ENCODE results near the gene CAMK2D.

CAMK2D gene

GRCh38 chr4:113434247-113434587 is 327.3 kb downstream of the CAMK2D start:
- H3K9me3 ChIP-seq (ENCODE audit: insufficient read depth, low read length, severe bottlenecking) = no peaks in the 10 kb centered on the region

DNA sequence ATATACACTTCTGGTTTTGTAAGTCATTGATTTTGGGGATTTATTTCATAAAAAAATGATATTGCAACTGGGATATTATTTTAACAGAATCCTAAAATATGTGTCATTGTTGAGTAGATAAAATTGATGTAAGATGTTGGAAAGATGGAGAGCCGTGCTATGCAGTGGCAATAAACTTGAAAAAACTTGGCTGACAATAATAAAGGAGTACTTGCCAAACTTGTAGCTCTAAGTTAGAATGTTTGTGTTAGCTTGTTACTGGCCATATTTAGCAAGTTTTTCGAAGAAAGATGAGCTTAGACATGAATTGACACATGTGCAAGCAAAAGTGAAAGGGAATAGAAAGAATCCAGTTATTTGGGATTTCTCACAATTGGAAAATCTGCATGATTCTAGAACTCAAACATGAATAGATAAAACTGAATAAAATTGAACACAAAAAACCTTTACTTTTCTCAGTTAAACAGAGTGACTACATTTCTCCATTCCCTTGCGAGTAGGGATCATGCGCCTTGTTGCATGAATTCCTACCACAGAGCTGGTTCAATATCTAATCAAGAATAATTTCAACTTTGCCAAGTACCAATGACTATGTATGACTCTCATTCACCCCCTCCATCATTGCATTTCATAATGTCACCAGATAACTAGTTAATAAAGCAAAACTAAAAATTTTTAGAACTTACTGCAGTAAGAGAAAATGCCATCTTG is 327.8 kb downstream of the CAMK2D start:
- no peaks in the 10 kb centered on the region for H3K79me2 ChIP-seq (ENCODE audit: insufficient read depth, low read length)
- H3K4me3 ChIP-seq (ENCODE audit: low read depth in 1 of 2, low read length in 2 of 2) = no peak overlapping the region
- peaks cover 11% of the 10 kb centered on the region for H3K4me1 ChIP-seq (ENCODE audit: insufficient read depth, low read length)
- no peak for TF ChIP-seq CTCF (IDR thresholded peaks at IDR 0.05; ENCODE audit: borderline replicate concordance, extremely low read depth, low read length, poor library complexity, severe bottlenecking)
- TF ChIP-seq EZH2 (IDR thresholded peaks at IDR 0.05; ENCODE audit: borderline replicate concordance, low read depth, low read length, severe bottlenecking) = no peak
- H3K27ac ChIP-seq (ENCODE audit: low read length) = no peak overlapping the region
- H3K9me3 ChIP-seq (ENCODE audit: insufficient read depth, low read length, severe bottlenecking) = no peaks in the 10 kb centered on the region
- DNase-seq = no peak
- no peak overlapping the region for H3K4me2 ChIP-seq (ENCODE audit: insufficient read depth, low read length)
- ATAC-seq (ENCODE audit: insufficient read depth, low read depth) = no peak
- no peak overlapping the region for H3K9ac ChIP-seq (ENCODE audit: low read depth, low read length)
- no peaks in the 10 kb centered on the region for H3K27me3 ChIP-seq (ENCODE audit: insufficient read depth, low read length, poor library complexity)
- H3K36me3 ChIP-seq (ENCODE audit: insufficient read depth, low read length) = no peaks in the 10 kb centered on the region
- no peaks in the 10 kb centered on the region for H4K20me1 ChIP-seq (ENCODE audit: insufficient read depth, low read length)
- H2AFZ ChIP-seq (ENCODE audit: low read depth, low read length) = no peak overlapping the region

More at GRCh38 chr4:113434247-113434587, 327.3 kb downstream of the CAMK2D start:
- Histone ChIP-seq H3K27ac (ENCODE audit: low read length) (no peak overlapping the region), H3K27me3 (ENCODE audit: insufficient read depth, low read length, poor library complexity) (no peaks in the 10 kb centered on the region), H3K9ac (ENCODE audit: low read depth, low read length) (no peak overlapping the region), H3K4me3 (ENCODE audit: low read depth in 1 of 2, low read length in 2 of 2) (no peak overlapping the region), H4K20me1 (ENCODE audit: insufficient read depth, low read length) (no peaks in the 10 kb centered on the region), H3K36me3 (ENCODE audit: insufficient read depth, low read length) (no peaks in the 10 kb centered on the region), H2AFZ (ENCODE audit: low read depth, low read length) (no peak overlapping the region), H3K79me2 (ENCODE audit: insufficient read depth, low read length) (no peaks in the 10 kb centered on the region), H3K4me2 (ENCODE audit: insufficient read depth, low read length) (no peak overlapping the region), H3K4me1 (ENCODE audit: insufficient read depth, low read length) (peaks cover 11% of the 10 kb centered on the region)
- no peak for TF ChIP-seq EZH2 (IDR thresholded peaks at IDR 0.05; ENCODE audit: borderline replicate concordance, low read depth, low read length, severe bottlenecking)
- TF ChIP-seq CTCF (IDR thresholded peaks at IDR 0.05; ENCODE audit: borderline replicate concordance, extremely low read depth, low read length, poor library complexity, severe bottlenecking) = no peak
- no peak for ATAC-seq (ENCODE audit: insufficient read depth, low read depth)
- DNase-seq = no peak

GRCh38 chr4:113433116-113433515 is 328.4 kb downstream of the CAMK2D start:
- Histone ChIP-seq H3K36me3 (ENCODE audit: insufficient read depth, low read length) (no peaks in the 10 kb centered on the region), H3K27me3 (ENCODE audit: insufficient read depth, low read length, poor library complexity) (no peaks in the 10 kb centered on the region), H3K27ac (ENCODE audit: low read length) (no peak overlapping the region), H3K4me1 (ENCODE audit: insufficient read depth, low read length) (peaks cover 11% of the 10 kb centered on the region), H3K4me3 (ENCODE audit: low read depth in 1 of 2, low read length in 2 of 2) (no peak overlapping the region), H3K4me2 (ENCODE audit: insufficient read depth, low read length) (no peak overlapping the region), H3K79me2 (ENCODE audit: insufficient read depth, low read length) (no peaks in the 10 kb centered on the region), H2AFZ (ENCODE audit: low read depth, low read length) (no peak overlapping the region), H4K20me1 (ENCODE audit: insufficient read depth, low read length) (no peaks in the 10 kb centered on the region), H3K9ac (ENCODE audit: low read depth, low read length) (no peak overlapping the region), H3K9me3 (ENCODE audit: insufficient read depth, low read length, severe bottlenecking) (no peaks in the 10 kb centered on the region)
- no peak for ATAC-seq (ENCODE audit: insufficient read depth, low read depth)
- DNase-seq = no peak
- no peak for TF ChIP-seq CTCF (IDR thresholded peaks at IDR 0.05; ENCODE audit: borderline replicate concordance, extremely low read depth, low read length, poor library complexity, severe bottlenecking)
- TF ChIP-seq EZH2 (IDR thresholded peaks at IDR 0.05; ENCODE audit: borderline replicate concordance, low read depth, low read length, severe bottlenecking) = no peak

All from DND-41 (cell line).